Vagina (tissue), 2 donors: ENCODE data around the gene IGF2BP3.

Source experiments
- CTCF ChIP-seq, 3 experiments: fragments of 450-650 bp in 2 of 3; fragments of 200-600 bp in 1 of 3; sonication (generic) in 1 of 3; IDR thresholded peaks; one replicate each; pipeline ENCODE4 v1.5.1; 2017 to 2019; ENCODE audit warnings: antibody characterized with exemption in 3 of 3, mild to moderate bottlenecking in 2 of 3, moderate library complexity in 2 of 3
- POLR2A ChIP-seq, 2 donors: fragments of 450-650 bp; IDR thresholded peaks; one replicate each; pipeline ENCODE4 v1.6.1; 2017; ENCODE audit warnings: antibody characterized with exemption in 2 of 2, mild to moderate bottlenecking in 2 of 2, moderate library complexity in 2 of 2
- POLR2AphosphoS5 ChIP-seq, 2 donors: sonication (generic); formaldehyde crosslinking; IDR thresholded peaks; one replicate each; pipeline ENCODE4 v1.9.0; 2017; ENCODE audit warnings: antibody characterized with exemption in 2 of 2, mild to moderate bottlenecking in 2 of 2, low read depth in 1 of 2; ENCODE audit not compliant: insufficient read depth in 1 of 2

DNA sequence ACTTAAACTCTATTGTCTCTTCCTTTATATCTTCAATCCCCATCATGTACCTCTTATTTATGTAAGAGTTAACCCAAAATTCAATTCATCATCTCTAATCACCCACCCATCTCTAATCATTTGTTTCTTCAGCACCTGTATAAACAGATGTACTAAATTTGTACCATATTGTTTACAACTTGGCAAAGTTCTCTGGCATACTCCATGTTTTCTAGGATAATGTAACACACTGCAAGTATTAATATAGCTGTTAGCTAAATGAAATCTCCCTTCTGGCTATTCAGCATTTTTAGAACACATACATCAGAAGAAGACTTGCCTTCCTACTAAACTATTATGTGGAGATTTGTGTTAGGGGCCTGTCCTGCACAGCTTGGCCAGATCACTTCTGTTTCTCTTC lies 138.1 kb downstream of the IGF2BP3 start:
- no peak for TF ChIP-seq CTCF (IDR thresholded peaks at IDR 0.05)
- no peak for TF ChIP-seq POLR2A (IDR thresholded peaks at IDR 0.05)
- no peak for TF ChIP-seq POLR2AphosphoS5 (IDR thresholded peaks at IDR 0.05; ENCODE audit: insufficient read depth in 1 of 2, low read depth in 1 of 2)
